A549 (cell line): ENCODE measurements around the gene PDLIM5.

Experiments used
- BHLHE40 ChIP-seq: IDR thresholded peaks from 2 replicates; pipeline ENCODE4 v1.6.1; 2012; ENCODE audit warnings: low read depth, low read length, inconsistent platforms
- CHD2 ChIP-seq: fragments of 150-350 bp; IDR thresholded peaks from 2 replicates; pipeline ENCODE4 v1.6.1; 2014; ENCODE audit warnings: low read length; ENCODE audit not compliant: partially characterized antibody
- EHMT2 ChIP-seq: fragments of 200-600 bp; sonication (generic); IDR thresholded peaks from 2 replicates; pipeline ENCODE4 v1.6.1; 2016; ENCODE audit warnings: antibody characterized with exemption, low read depth, mild to moderate bottlenecking, moderate library complexity
- NR3C1 ChIP-seq: fragments of >200 bp; sonication (Bioruptor Twin); formaldehyde crosslinking; IDR thresholded peaks from 3 replicates; pipeline ENCODE4 v1.6.1; 2017
- POLR2A ChIP-seq: IDR thresholded peaks from 2 replicates; pipeline ENCODE4 v1.6.1; 2012; ENCODE audit warnings: mild to moderate bottlenecking, low read length
- RAD21 ChIP-seq, 2 experiments: fragments of >200 bp in 1 of 2; sonication (Bioruptor Twin) in 1 of 2; formaldehyde crosslinking in 1 of 2; IDR thresholded peaks in 1 of 2; conservative IDR thresholded peaks in 1 of 2; 2 replicates in 1 of 2; 3 replicates in 1 of 2; pipeline ENCODE4 v1.6.1; 2012 to 2018; ENCODE audit warnings: inconsistent platforms in 1 of 2
- SMC3 ChIP-seq: fragments of >200 bp; sonication (Bioruptor Twin); formaldehyde crosslinking; IDR thresholded peaks from 3 replicates; pipeline ENCODE4 v1.6.1; 2018; ENCODE audit warnings: inconsistent platforms
- ZC3H11A ChIP-seq: fragments of 450-650 bp; IDR thresholded peaks from 2 replicates; pipeline ENCODE4 v1.6.1; 2014; ENCODE audit warnings: antibody characterized with exemption, mild to moderate bottlenecking
- TF ChIP-seq, protein P1 (sequence below): fragments of >200 bp; sonication (Bioruptor Twin); formaldehyde crosslinking; IDR thresholded peaks from 3 replicates; pipeline ENCODE4 v1.5.1; 2016
- TF ChIP-seq, protein P2 (sequence below): IDR thresholded peaks from 2 replicates; pipeline ENCODE4 v1.6.1; 2012

DNA sequence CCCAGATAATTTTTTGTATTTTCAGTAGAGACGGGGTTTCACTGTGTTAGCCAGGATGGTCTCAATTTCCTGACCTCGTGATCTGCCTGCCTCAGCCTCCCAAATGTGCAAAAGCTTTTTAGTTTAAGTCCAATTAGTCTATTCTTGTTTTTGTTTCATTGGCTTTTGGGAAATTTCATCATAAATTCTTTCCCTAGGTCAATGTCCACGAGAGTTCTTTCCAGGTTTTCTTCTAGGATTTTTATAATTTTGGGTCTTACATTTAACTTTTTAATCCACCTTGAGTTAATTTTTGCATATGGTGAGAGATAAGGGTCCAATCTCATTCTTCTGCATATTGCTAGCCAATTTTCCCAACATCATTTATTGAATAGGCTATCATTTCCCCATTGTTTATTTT is 36.3 kb upstream of the PDLIM5 start:
- no peak for TF ChIP-seq POLR2A
- TF ChIP-seq ZC3H11A = no peak
- TF ChIP-seq, protein P1, sequence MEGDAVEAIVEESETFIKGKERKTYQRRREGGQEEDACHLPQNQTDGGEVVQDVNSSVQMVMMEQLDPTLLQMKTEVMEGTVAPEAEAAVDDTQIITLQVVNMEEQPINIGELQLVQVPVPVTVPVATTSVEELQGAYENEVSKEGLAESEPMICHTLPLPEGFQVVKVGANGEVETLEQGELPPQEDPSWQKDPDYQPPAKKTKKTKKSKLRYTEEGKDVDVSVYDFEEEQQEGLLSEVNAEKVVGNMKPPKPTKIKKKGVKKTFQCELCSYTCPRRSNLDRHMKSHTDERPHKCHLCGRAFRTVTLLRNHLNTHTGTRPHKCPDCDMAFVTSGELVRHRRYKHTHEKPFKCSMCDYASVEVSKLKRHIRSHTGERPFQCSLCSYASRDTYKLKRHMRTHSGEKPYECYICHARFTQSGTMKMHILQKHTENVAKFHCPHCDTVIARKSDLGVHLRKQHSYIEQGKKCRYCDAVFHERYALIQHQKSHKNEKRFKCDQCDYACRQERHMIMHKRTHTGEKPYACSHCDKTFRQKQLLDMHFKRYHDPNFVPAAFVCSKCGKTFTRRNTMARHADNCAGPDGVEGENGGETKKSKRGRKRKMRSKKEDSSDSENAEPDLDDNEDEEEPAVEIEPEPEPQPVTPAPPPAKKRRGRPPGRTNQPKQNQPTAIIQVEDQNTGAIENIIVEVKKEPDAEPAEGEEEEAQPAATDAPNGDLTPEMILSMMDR = no peak
- TF ChIP-seq, protein P2, sequence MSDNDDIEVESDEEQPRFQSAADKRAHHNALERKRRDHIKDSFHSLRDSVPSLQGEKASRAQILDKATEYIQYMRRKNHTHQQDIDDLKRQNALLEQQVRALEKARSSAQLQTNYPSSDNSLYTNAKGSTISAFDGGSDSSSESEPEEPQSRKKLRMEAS = no peak
- TF ChIP-seq CHD2 = no peak
- no peak for TF ChIP-seq NR3C1
- no peak for TF ChIP-seq BHLHE40
- TF ChIP-seq SMC3 = no peak
- no peak for TF ChIP-seq EHMT2
- TF ChIP-seq RAD21 (conservative IDR thresholded peaks at IDR 0.05 in 1 of 2, IDR thresholded peaks at IDR 0.05 in 1 of 2) = no peak
